Astrocyte (in vitro differentiated cells and primary cell): ENCODE data around the gene PLXNC1. TPM values are rescaled to one million over a fixed set of nuclear protein-coding genes. Genes with fewer than 3 reads are reported as not detected.

ENCODE experiments used
- DNase-seq: peaks from one replicate; pipeline ENCODE4 v3.0.0-alpha.2; 2010; ENCODE audit warnings: low read depth
- FAIRE-seq: peaks from 2 replicates; lab custom pipeline; 2011; peaks lifted over from hg19 to GRCh38; lab: Jason Lieb, UNC
- H2AFZ ChIP-seq: 2 replicates; pipeline ENCODE4 v1.6.0; 2012; ENCODE audit warnings: low read depth, low read length, inconsistent platforms
- H3K27ac ChIP-seq: 2 replicates; pipeline ENCODE4 v1.5.1; 2011; ENCODE audit warnings: low read depth, low read length, inconsistent platforms
- H3K27me3 ChIP-seq: 2 replicates; pipeline ENCODE4 v1.6.0; 2011; ENCODE audit warnings: low read length, inconsistent platforms; ENCODE audit not compliant: insufficient read depth
- H3K36me3 ChIP-seq: 2 replicates; pipeline ENCODE4 v1.5.1; 2011; ENCODE audit warnings: low read length, inconsistent platforms; ENCODE audit not compliant: insufficient read depth
- H3K4me1 ChIP-seq: 2 replicates; pipeline ENCODE4 v1.5.1; 2011; ENCODE audit warnings: low read length, inconsistent platforms; ENCODE audit not compliant: insufficient read depth
- H3K4me2 ChIP-seq: 2 replicates; pipeline ENCODE4 v1.6.0; 2012; ENCODE audit warnings: low read length, inconsistent platforms
- H3K4me3 ChIP-seq: 2 replicates; pipeline ENCODE4 v1.5.1; 2011; ENCODE audit warnings: low read depth, mild to moderate bottlenecking, low read length, inconsistent platforms; ENCODE audit not compliant: insufficient read depth
- H3K79me2 ChIP-seq: 2 replicates; pipeline ENCODE4 v1.6.0; 2012; ENCODE audit warnings: mild to moderate bottlenecking, low read length, inconsistent platforms; ENCODE audit not compliant: insufficient read depth
- H3K9ac ChIP-seq: 2 replicates; pipeline ENCODE4 v1.6.0; 2012; ENCODE audit warnings: mild to moderate bottlenecking, low read length, inconsistent platforms
- H3K9me3 ChIP-seq: 2 replicates; pipeline ENCODE4 v1.5.1; 2012; ENCODE audit warnings: low read depth, mild to moderate bottlenecking, low read length, inconsistent platforms; ENCODE audit not compliant: insufficient read depth
- H4K20me1 ChIP-seq: 2 replicates; pipeline ENCODE4 v1.6.0; 2012; ENCODE audit warnings: low read length, inconsistent platforms; ENCODE audit not compliant: insufficient read depth
- H3K27ac Mint-ChIP-seq: one replicate; pipeline ENCODE4 v1.8.0; 2021; ENCODE audit warnings: mild to moderate bottlenecking, mixed read lengths; ENCODE audit not compliant: unreplicated experiment
- H3K27me3 Mint-ChIP-seq: one replicate; pipeline ENCODE4 v1.8.0; 2021; ENCODE audit warnings: low read depth, mixed read lengths; ENCODE audit not compliant: unreplicated experiment
- H3K36me3 Mint-ChIP-seq: one replicate; pipeline ENCODE4 v1.8.0; 2021; ENCODE audit warnings: low read depth, mixed read lengths; ENCODE audit not compliant: unreplicated experiment
- H3K4me1 Mint-ChIP-seq: one replicate; pipeline ENCODE4 v1.8.0; 2021; ENCODE audit warnings: low read depth, mixed read lengths; ENCODE audit not compliant: unreplicated experiment
- H3K4me3 Mint-ChIP-seq: one replicate; pipeline ENCODE4 v1.8.0; 2021; ENCODE audit warnings: mild to moderate bottlenecking, moderate library complexity, mixed read lengths; ENCODE audit not compliant: unreplicated experiment
- H3K9me3 Mint-ChIP-seq: one replicate; pipeline ENCODE4 v1.8.0; 2021; ENCODE audit warnings: mild to moderate bottlenecking, mixed read lengths; ENCODE audit not compliant: unreplicated experiment
- CTCF ChIP-seq: IDR thresholded peaks from 2 replicates; pipeline ENCODE4 v1.5.1; 2011; ENCODE audit warnings: low read depth, mild to moderate bottlenecking, inconsistent platforms, low read length, moderate library complexity; ENCODE audit not compliant: insufficient read depth
- EZH2 ChIP-seq: IDR thresholded peaks from 2 replicates; pipeline ENCODE4 v1.6.1; 2012; ENCODE audit warnings: mild to moderate bottlenecking, low read length, inconsistent platforms; ENCODE audit not compliant: insufficient read depth
- total RNA-seq: library from RNA; stranded (reverse); gene quantifications from 2 replicates; pipeline ENCODE4 v1.2.1, GENCODE V29; 2021

PLXNC1 gene
- total RNA-seq, 1 donor from 2014 or later: 6.9 TPM

DNA sequence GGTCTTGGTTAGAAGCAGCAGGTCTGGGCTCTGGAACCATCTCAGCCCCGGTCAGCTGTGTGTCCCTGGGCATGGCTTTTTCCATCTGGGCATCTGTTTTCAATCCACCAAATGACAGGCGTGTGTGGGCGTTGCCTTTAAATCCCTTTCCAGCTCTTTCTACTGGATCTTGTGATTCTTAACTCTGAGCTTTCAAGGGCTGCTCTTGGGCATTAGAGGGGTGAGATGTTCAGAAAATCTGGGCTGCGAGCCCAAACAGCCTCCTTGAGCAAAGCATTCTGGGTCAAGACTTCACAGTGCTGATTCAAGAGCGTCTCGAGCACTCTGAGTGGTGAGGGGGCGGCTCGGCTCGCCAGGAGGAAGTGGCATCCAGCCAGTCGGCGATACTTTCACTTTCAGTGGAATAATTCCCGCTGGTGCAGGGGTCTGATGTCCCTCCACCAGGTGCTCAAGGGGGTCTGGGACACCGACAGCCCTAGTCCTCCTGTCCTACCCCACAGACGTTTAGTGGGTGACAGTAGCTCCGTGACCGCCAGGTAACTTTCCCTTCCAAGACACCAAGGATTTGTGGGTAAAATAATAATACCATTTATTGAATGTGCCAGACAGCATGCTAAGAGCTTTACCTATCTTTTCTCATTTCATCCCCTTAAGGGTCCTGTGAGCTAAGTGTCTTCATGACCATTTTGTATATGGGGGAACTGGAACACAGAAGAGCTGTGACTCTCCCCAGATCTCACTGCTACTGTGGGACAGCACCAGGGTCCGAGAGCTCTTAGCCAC, 114.0 kb downstream of the PLXNC1 start:
- no peaks in the 10 kb centered on the region for H3K79me2 ChIP-seq
- peak overlapping the region; percentile 83 for H3K27ac Mint-ChIP-seq
- H2AFZ ChIP-seq: peak overlapping the region; percentile 94
- H3K4me3 ChIP-seq: peak overlapping the region; percentile 72
- peaks cover 31% of the 10 kb centered on the region for H3K4me1 Mint-ChIP-seq
- H4K20me1 ChIP-seq: no peaks in the 10 kb centered on the region
- peak overlapping the region; percentile 72 for H3K9ac ChIP-seq
- H3K27me3 Mint-ChIP-seq: no peaks in the 10 kb centered on the region
- no peaks in the 10 kb centered on the region for H3K36me3 ChIP-seq
- peaks cover 13% of the 10 kb centered on the region for H3K4me1 ChIP-seq
- peak; percentile 92 for DNase-seq
- H3K36me3 Mint-ChIP-seq: peaks cover 5% of the 10 kb centered on the region
- H3K4me2 ChIP-seq: peak overlapping the region; percentile 88
- peaks cover 4% of the 10 kb centered on the region for H3K27me3 ChIP-seq
- no peak overlapping the region for H3K27ac ChIP-seq
- TF ChIP-seq EZH2 (no peak), CTCF (no peak)
- no peak overlapping the region for H3K4me3 Mint-ChIP-seq
- no peaks in the 10 kb centered on the region for H3K9me3 Mint-ChIP-seq
- FAIRE-seq: peak; percentile 88
- H3K9me3 ChIP-seq: no peaks in the 10 kb centered on the region

- Mint-ChIP-seq H3K27me3 (peaks cover under 1% of the 10 kb centered on the region), H3K4me3 (no peak overlapping the region), H3K36me3 (peaks cover 5% of the 10 kb centered on the region), H3K9me3 (no peaks in the 10 kb centered on the region), H3K4me1 (peaks cover 31% of the 10 kb centered on the region), H3K27ac (peak overlapping the region; percentile 95)
- DNase-seq: no peak
- H3K4me2 ChIP-seq: peak overlapping the region; percentile 88
- peak overlapping the region; percentile 72 for H3K4me3 ChIP-seq
- peaks cover 13% of the 10 kb centered on the region for H3K4me1 ChIP-seq
- no peak overlapping the region for H3K27ac ChIP-seq
- no peak for FAIRE-seq
- H2AFZ ChIP-seq: peak overlapping the region; percentile 94
- peak overlapping the region; percentile 72 for H3K9ac ChIP-seq
- TF ChIP-seq CTCF: no peak
- no peak for TF ChIP-seq EZH2
- H3K36me3 ChIP-seq: no peaks in the 10 kb centered on the region
- no peaks in the 10 kb centered on the region for H3K9me3 ChIP-seq
- H3K79me2 ChIP-seq: no peaks in the 10 kb centered on the region
- H3K27me3 ChIP-seq: peaks cover 4% of the 10 kb centered on the region
- H4K20me1 ChIP-seq: no peaks in the 10 kb centered on the region
Measured at GRCh38 chr12:94263011-94263811, 114.8 kb downstream of the PLXNC1 start.
